ENCODE results near the gene RIMOC1. TPM values are rescaled to one million over a fixed set of nuclear protein-coding genes. Genes with fewer than 3 reads are reported as not detected.

Gene RIMOC1
- total RNA-seq, 4 donors from 2014 or later = 19.5 to 24.5 (median 20.2) TPM

DNA sequence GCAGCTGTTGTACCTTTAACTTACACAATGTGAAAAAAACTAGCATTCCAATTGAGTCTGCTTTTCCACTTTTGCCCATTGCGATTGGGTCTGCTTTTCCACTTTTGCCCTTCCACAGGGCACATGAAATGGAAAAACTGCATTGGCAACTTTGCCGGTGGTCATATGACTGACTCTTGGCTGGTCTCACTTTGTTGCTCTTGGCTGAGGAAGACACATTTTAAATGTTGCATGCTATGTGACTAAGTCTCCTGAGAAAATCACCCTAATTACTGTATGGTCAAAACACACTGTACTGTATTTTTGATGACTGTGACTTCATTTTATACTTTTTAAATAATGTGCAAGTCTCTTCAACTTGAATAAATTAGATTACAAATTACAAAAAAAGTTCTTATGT, 32.3 kb upstream of the RIMOC1 start:
- Histone ChIP-seq H3K9me3 (no peaks in the 10 kb centered on the region), H3K4me3 (no peak overlapping the region), H3K27me3 (no peaks in the 10 kb centered on the region), H3K36me3 (no peaks in the 10 kb centered on the region), H3K27ac (replicated peaks in 1 of 4) (peak overlapping the region; percentile 95 to 98 (median 97)), H3K4me1 (peaks cover 11 to 40% (median 37%) of the 10 kb centered on the region in 4 donors)
- no peak for DNase-seq (ENCODE audit: extremely low spot score)
- 34% methylated on average over 2 of the region's 2 CpGs for WGBS
- TF ChIP-seq EP300 (IDR thresholded peaks at IDR 0.05) (no peak), POLR2AphosphoS5 (IDR thresholded peaks at IDR 0.05) (peak; percentile 43 to 65), POLR2A (IDR thresholded peaks at IDR 0.05; ENCODE audit: low read depth) (no peak)
- TF ChIP-seq, protein P1, sequence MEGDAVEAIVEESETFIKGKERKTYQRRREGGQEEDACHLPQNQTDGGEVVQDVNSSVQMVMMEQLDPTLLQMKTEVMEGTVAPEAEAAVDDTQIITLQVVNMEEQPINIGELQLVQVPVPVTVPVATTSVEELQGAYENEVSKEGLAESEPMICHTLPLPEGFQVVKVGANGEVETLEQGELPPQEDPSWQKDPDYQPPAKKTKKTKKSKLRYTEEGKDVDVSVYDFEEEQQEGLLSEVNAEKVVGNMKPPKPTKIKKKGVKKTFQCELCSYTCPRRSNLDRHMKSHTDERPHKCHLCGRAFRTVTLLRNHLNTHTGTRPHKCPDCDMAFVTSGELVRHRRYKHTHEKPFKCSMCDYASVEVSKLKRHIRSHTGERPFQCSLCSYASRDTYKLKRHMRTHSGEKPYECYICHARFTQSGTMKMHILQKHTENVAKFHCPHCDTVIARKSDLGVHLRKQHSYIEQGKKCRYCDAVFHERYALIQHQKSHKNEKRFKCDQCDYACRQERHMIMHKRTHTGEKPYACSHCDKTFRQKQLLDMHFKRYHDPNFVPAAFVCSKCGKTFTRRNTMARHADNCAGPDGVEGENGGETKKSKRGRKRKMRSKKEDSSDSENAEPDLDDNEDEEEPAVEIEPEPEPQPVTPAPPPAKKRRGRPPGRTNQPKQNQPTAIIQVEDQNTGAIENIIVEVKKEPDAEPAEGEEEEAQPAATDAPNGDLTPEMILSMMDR (IDR thresholded peaks at IDR 0.05) = no peak
- intact Hi-C loops (cut with DNase I) = loop anchor here (2.0 kb wide), 2 partner anchors 31 to 53 kb away; partner anchors contain the start of gene FBXO4

DNA sequence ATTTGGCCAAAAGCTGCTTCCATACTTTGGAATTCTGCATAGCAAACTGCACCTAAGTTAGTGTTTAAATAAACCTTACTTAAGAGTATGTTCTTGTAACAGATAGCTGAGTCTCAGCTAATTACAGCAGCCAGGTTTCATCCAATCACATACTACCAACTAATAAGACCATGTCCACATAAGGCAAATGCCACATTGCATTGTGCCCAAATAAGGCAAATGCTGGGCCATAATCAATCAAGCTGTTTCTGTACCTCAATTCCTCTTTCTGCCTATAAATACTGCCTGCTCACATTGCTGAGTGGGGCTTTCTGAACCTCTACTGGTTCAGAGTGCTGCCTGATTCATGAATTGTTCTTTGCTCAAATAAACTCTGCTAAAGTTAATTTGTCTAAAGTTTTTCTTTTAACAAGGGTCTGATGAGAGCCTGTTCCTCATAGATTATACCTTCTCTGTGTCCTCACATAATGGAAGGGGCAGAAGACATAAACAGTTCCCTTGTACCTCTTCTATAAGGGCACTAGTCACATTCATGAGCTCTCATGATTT, 29.6 kb upstream of the RIMOC1 start:
- TF ChIP-seq POLR2AphosphoS5 (IDR thresholded peaks at IDR 0.05) = no peak
- TF ChIP-seq, protein P1 (IDR thresholded peaks at IDR 0.05) = no peak
- TF ChIP-seq POLR2A (IDR thresholded peaks at IDR 0.05; ENCODE audit: low read depth) = no peak
- no peak for TF ChIP-seq EP300 (IDR thresholded peaks at IDR 0.05)
- H3K4me1 ChIP-seq = peaks cover 11 to 20% (median 18%) of the 10 kb centered on the region in 4 donors
- intact Hi-C loops (cut with DNase I) = no loop called here
- no peaks in the 10 kb centered on the region for H3K9me3 ChIP-seq
- no peaks in the 10 kb centered on the region for H3K36me3 ChIP-seq
- no peak for DNase-seq (ENCODE audit: extremely low spot score)
- H3K4me3 ChIP-seq = no peak overlapping the region
- no peak overlapping the region for H3K27ac ChIP-seq (replicated peaks in 1 of 4)
- no peaks in the 10 kb centered on the region for H3K27me3 ChIP-seq

DNA sequence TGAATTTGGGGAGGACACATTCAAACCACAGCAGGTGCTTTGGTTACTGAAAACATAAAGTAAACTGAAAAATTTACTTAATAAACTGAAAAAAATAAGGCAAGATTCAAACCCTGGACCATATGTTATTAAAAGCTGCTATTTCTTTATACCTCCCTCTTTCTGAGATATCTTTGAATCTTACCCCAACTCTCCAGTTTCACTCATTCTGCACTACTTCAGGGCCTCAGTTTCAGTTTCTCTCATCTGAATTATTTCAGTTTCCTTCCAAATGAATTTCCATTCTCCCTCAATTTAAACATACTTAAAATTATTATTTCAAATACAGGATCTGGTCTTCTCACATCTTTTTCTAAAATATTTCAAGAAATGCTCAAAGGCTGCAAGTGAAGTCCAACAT, 29.0 kb upstream of the RIMOC1 start:
- H3K4me1 ChIP-seq = peaks cover 11 to 20% (median 18%) of the 10 kb centered on the region in 4 donors
- no peaks in the 10 kb centered on the region for H3K9me3 ChIP-seq
- no peaks in the 10 kb centered on the region for H3K36me3 ChIP-seq
- H3K27me3 ChIP-seq = no peaks in the 10 kb centered on the region
- intact Hi-C loops (cut with DNase I) = no loop called here
- DNase-seq (ENCODE audit: extremely low spot score) = no peak
- H3K27ac ChIP-seq (replicated peaks in 1 of 4) = no peak overlapping the region
- TF ChIP-seq POLR2AphosphoS5 (IDR thresholded peaks at IDR 0.05) = no peak
- TF ChIP-seq, protein P1 (IDR thresholded peaks at IDR 0.05) = no peak
- no peak for TF ChIP-seq EP300 (IDR thresholded peaks at IDR 0.05)
- no peak for TF ChIP-seq POLR2A (IDR thresholded peaks at IDR 0.05; ENCODE audit: low read depth)
- H3K4me3 ChIP-seq = no peak overlapping the region

DNA sequence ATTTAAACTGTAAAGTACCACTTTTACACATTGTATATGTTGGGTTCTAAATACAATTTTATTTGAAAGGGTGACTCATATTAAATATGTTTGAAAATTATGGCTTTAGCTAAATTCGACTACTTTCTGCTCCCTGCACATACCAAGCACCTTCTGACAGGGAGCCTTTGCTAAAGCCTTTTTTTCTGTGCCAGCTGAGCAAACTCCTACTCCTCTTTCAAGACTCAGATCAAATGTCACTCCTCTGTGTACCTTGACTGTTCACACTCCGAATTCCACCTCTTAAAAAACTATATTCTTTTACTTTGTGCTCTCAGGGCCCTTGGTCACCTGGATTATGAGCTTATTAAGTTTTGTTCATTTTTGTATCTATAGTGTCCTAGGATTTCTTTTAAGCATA, 27.5 kb upstream of the RIMOC1 start:
- TF ChIP-seq POLR2A (IDR thresholded peaks at IDR 0.05; ENCODE audit: low read depth) = no peak
- TF ChIP-seq POLR2AphosphoS5 (IDR thresholded peaks at IDR 0.05) = no peak
- TF ChIP-seq, protein P1 (IDR thresholded peaks at IDR 0.05) = no peak
- no peak for TF ChIP-seq EP300 (IDR thresholded peaks at IDR 0.05)
- Histone ChIP-seq H3K36me3 (no peaks in the 10 kb centered on the region), H3K4me3 (no peak overlapping the region), H3K4me1 (peaks cover 3 to 9% (median 6%) of the 10 kb centered on the region in 4 donors), H3K9me3 (no peaks in the 10 kb centered on the region), H3K27ac (replicated peaks in 1 of 4) (no peak overlapping the region), H3K27me3 (no peaks in the 10 kb centered on the region)
- WGBS = 58% methylated on average over 2 of the region's 2 CpGs
- intact Hi-C loops (cut with DNase I) = no loop called here
- DNase-seq (ENCODE audit: extremely low spot score) = no peak

DNA sequence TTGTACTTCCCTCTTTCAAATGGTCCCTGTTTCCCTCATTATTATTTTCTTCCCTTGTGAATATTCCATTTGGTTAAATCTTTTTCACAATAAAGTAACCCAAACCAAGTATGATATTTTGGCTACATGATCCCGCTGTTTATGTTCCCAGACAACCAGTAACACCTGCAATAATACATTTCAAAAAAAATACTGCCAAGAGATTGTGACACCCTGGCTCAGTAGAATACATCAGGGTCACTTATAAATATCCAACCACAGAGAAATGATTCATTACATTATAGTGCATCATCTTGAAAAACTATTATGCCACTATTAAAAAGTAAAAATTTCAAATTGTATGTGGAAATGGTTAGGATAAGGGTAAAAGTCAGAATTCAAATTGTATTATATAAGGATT, 26.7 kb upstream of the RIMOC1 start:
- WGBS = 94% methylated on average over 1 of the region's 1 CpG
- no peak overlapping the region for H3K4me3 ChIP-seq
- no peak overlapping the region for H3K27ac ChIP-seq (replicated peaks in 1 of 4)
- no peak for TF ChIP-seq EP300 (IDR thresholded peaks at IDR 0.05)
- TF ChIP-seq POLR2A (IDR thresholded peaks at IDR 0.05; ENCODE audit: low read depth) = no peak
- TF ChIP-seq, protein P1 (IDR thresholded peaks at IDR 0.05) = no peak
- no peak for TF ChIP-seq POLR2AphosphoS5 (IDR thresholded peaks at IDR 0.05)
- intact Hi-C loops (cut with DNase I) = no loop called here
- no peaks in the 10 kb centered on the region for H3K36me3 ChIP-seq
- no peaks in the 10 kb centered on the region for H3K9me3 ChIP-seq
- peaks cover 0 to 2% (median under 1%) of the 10 kb centered on the region in 4 donors for H3K4me1 ChIP-seq
- H3K27me3 ChIP-seq = no peaks in the 10 kb centered on the region
- no peak for DNase-seq (ENCODE audit: extremely low spot score)

Measured in esophagus muscularis mucosa (tissue), 4 donors.